Transverse colon (tissue), 4 donors: Measurements from ENCODE around the gene RERE.

Source experiments
- CTCF ChIP-seq, 5 experiments: fragments of 200-600 bp in 3 of 5; fragments of 450-650 bp in 2 of 5; sonication (generic) in 3 of 5; IDR thresholded peaks; 1 replicate in 2 of 5; 2 replicates in 3 of 5; pipeline ENCODE4 v1.5.1; 2016 to 2017; ENCODE audit warnings: antibody characterized with exemption in 5 of 5, inconsistent platforms in 3 of 5, mild to moderate bottlenecking in 2 of 5, moderate library complexity in 1 of 5
- EP300 ChIP-seq: sonication (generic); formaldehyde crosslinking; IDR thresholded peaks from one replicate; pipeline ENCODE4 v1.6.1; 2017; ENCODE audit warnings: antibody characterized with exemption, low read depth
- POLR2A ChIP-seq: fragments of 450-650 bp; IDR thresholded peaks from one replicate; pipeline ENCODE4 v1.6.1; 2016; ENCODE audit warnings: antibody characterized with exemption, mild to moderate bottlenecking, moderate library complexity
- POLR2AphosphoS5 ChIP-seq, 3 donors: sonication (generic); formaldehyde crosslinking; IDR thresholded peaks; one replicate each; pipeline ENCODE4 v1.6.1; 2016; ENCODE audit warnings: antibody characterized with exemption in 3 of 3

- TF ChIP-seq CTCF (IDR thresholded peaks at IDR 0.05) (no peak), POLR2AphosphoS5 (IDR thresholded peaks at IDR 0.05) (no peak), POLR2A (no peak), EP300 (no peak)
These were observed 459.9 kb downstream of the RERE start for GRCh38 chr1:8357329-8358101.
